Ectodermal cell (in vitro differentiated cells): Measurements from ENCODE around the gene SSH2.

Source experiments
- H3K27ac ChIP-seq: 2 replicates; pipeline ENCODE4 v1.7.0; 2013; ENCODE audit warnings: mild to moderate bottlenecking, low read depth, low read length; ENCODE audit not compliant: insufficient read depth, poor library complexity, severe bottlenecking
- H3K27me3 ChIP-seq: 2 replicates; pipeline ENCODE4 v1.7.0; 2013; ENCODE audit warnings: mild to moderate bottlenecking, low read length; ENCODE audit not compliant: insufficient read depth, control insufficient read depth, poor library complexity, severe bottlenecking
- H3K36me3 ChIP-seq: one replicate; pipeline ENCODE4 v1.7.0; 2013; ENCODE audit warnings: low read length; ENCODE audit not compliant: control insufficient read depth, insufficient read depth
- H3K4me1 ChIP-seq: one replicate; pipeline ENCODE4 v1.7.0; 2013; ENCODE audit warnings: low read length; ENCODE audit not compliant: control insufficient read depth, insufficient read depth
- H3K4me3 ChIP-seq: 2 replicates; pipeline ENCODE4 v1.7.0; 2013; ENCODE audit warnings: low read depth, low read length, control low read depth; ENCODE audit not compliant: insufficient read depth
- H3K9me3 ChIP-seq: 2 replicates; pipeline ENCODE4 v1.7.0; 2013; ENCODE audit warnings: mild to moderate bottlenecking, low read length, moderate library complexity; ENCODE audit not compliant: control insufficient read depth
- WGBS, 2 experiments: methylation state at CpG; one replicate each; pipeline ENCODE4 v1.1.7; 2013; ENCODE audit warnings: missing lambda C conversion rate in 2 of 2; 5-methylcytosine and 5-hydroxymethylcytosine counted together

SSH2 gene

DNA sequence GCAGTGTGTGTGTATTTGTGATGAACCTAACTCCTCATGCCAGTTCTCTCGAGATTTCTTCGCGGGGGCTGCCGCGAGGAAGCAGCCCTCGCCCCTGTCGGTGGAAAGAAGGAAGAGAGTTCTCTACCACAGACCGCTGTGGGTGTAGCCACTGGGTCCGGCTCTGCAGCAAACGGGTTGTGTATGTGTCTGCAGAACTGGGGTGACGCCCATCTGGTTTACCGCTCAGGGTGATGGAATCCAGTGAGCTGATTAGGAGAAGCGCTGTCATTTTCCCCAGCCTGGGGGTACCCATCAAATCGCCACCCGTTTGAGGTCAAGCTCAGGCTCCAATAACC lies 315.0 kb downstream of the SSH2 start:
- no peak overlapping the region for H3K27ac ChIP-seq
- no peaks in the 10 kb centered on the region for H3K36me3 ChIP-seq
- peaks cover 28% of the 10 kb centered on the region for H3K4me1 ChIP-seq
- 70 to 72% methylated on average over 15 of the region's 15 CpGs for WGBS, 2 experiments
- H3K4me3 ChIP-seq = peak overlapping the region; percentile 29
- peaks cover 69% of the 10 kb centered on the region for H3K27me3 ChIP-seq
- no peaks in the 10 kb centered on the region for H3K9me3 ChIP-seq

DNA sequence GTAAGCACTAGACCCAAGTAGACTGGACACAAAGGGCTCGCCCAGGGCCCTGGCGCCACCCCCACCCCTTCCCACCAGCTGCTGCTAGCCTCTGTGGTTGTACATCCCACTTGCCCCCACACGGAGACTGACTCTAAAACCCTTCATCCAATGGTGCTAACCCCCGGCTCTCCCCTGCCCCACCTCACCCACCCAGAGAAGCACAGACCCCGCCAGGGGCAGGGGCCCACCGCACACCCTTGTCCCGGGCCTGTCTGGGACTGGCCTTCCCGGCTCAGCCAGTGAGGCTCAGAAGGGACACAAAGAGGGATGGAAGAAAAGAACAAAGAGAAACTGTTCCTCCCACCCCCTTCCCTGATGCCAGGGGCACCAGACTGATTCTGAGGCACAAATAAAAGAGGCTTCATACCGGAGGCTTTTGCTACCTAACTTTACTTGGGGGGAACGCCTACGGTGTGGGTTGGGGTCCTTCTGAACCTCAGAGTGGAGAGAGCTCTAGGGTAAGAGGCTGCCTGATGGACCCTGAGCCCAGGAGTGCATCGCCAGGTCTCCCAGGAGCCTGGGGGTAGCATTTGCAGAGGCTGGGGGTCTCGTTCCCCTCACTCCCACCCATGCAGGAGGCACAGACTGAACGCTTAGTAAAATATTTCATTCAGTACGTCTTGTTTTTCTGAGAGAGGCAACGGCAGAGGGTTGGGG lies 315.5 kb downstream of the SSH2 start:
- H3K27ac ChIP-seq = no peak overlapping the region
- H3K4me1 ChIP-seq = peaks cover 28% of the 10 kb centered on the region
- no peaks in the 10 kb centered on the region for H3K36me3 ChIP-seq
- H3K4me3 ChIP-seq = no peak overlapping the region
- peaks cover 69% of the 10 kb centered on the region for H3K27me3 ChIP-seq
- H3K9me3 ChIP-seq = no peaks in the 10 kb centered on the region
- 72 to 73% methylated on average over 15 to 16 of the region's 16 CpGs for WGBS, 2 experiments

DNA sequence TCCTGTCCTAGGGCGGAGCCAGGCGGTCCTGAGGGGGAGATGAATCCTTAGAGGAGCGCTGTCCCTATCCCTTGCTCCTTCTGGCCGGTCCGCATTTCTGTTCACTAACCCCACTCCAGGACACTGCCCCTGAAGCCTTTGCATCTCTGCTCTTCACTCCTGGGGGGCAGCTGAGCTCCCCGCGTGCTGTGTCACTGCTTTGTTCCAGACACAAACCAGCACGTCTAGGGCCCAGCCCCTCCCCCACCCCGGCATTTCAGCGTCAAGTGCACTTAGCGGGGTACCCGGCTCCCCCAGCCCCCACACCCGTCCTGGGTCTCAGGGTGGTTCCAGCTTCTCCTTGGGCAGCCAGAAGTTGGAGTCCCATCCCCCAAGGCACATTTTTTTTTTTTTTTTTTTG lies 316.2 kb downstream of the SSH2 start:
- WGBS, 2 experiments = 40 to 41% methylated on average over 13 of the region's 13 CpGs
- H3K36me3 ChIP-seq = no peaks in the 10 kb centered on the region
- peaks cover 62% of the 10 kb centered on the region for H3K27me3 ChIP-seq
- H3K4me3 ChIP-seq = no peak overlapping the region
- H3K4me1 ChIP-seq = peaks cover 28% of the 10 kb centered on the region
- H3K9me3 ChIP-seq = no peaks in the 10 kb centered on the region
- no peak overlapping the region for H3K27ac ChIP-seq

DNA sequence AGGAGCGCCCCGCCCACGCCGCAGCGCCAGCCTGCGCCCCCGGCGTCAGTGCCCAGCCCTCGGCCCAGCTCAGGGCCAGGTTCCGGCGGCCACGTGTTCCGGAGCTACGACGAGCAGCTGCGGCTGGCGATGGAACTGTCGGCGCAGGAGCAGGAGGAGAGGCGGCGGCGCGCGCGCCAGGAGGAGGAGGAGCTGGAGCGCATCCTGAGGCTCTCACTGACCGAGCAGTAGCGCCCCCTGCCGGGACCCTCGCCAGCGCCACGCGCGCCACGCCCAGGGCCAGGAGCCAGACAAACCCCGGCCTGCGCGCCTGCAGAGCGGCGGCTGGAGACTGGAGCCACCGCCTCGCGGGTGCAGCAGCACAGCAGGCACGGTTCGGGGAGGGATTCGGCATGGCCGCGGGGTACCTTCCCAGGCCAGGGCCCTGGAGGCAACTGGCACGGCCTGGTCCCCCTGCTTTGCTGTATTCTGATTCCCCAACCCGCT lies 316.6 kb downstream of the SSH2 start:
- Histone ChIP-seq H3K9me3 (no peaks in the 10 kb centered on the region), H3K27ac (no peak overlapping the region), H3K36me3 (no peaks in the 10 kb centered on the region), H3K27me3 (peaks cover 58% of the 10 kb centered on the region), H3K4me1 (peaks cover 28% of the 10 kb centered on the region), H3K4me3 (no peak overlapping the region)
- WGBS, 2 experiments = 6 to 7% methylated on average over 50 of the region's 50 CpGs

DNA sequence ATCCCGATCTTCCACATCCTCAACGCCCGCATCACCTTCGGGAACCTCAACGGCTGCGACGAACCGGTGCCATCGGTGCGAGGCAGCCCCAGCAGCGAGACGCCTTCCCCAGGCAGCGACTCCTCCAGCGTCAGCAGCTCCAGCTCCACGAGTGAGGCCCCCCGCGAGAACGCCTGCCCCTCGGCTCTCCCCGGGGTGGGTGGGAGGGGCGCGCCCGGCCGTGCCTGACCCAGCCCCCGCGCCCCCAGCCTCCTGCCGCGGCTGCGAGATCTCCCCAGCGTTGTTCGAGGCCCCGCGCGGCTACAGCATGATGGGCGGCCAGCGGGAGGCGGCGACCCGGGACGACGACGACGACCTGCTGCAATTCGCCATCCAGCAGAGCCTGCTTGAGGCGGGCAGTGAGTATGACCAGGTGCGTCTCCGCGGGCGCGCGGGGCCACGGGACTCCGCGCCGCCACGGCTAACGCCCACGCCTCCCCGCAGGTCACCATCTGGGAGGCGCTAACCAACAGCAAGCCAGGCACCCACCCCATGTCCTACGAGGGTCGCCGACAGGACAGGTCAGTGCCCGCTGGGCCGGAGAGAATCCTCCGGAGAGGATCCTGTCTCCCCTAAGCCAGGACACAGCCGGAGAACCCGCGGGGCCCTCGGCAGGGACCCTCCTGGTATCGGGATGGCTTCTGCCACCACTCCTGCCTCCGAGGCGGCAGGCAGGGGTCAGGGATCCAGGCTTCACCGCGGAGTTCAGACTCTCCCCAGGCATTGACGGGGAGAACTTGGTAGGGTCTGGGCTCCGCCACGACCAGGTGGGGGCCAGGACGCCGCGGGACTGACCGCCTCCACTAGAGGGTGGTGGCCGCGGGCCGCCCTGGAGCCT lies 317.4 kb downstream of the SSH2 start:
- Histone ChIP-seq H3K4me3 (no peak overlapping the region), H3K27me3 (peaks cover 50% of the 10 kb centered on the region), H3K4me1 (peaks cover 28% of the 10 kb centered on the region), H3K27ac (no peak overlapping the region), H3K36me3 (no peaks in the 10 kb centered on the region), H3K9me3 (no peaks in the 10 kb centered on the region)
- 92% methylated on average over 85 of the region's 85 CpGs for WGBS, 2 experiments

DNA sequence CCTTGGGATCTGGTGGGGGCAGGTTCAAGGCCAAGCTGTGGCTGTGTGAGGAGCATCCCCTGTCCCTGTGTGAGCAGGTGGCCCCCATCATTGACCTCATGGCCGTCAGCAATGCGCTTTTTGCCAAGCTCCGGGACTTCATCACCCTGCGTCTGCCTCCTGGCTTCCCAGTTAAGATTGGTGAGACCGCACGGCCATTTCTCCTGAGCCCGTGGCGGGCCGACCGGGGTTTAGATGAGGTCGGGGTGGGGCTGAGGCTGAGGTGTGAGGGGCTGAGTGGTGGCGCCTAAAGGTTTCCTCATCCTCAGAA lies 318.0 kb downstream of the SSH2 start:
- H3K27me3 ChIP-seq = peaks cover 44% of the 10 kb centered on the region
- peaks cover 22% of the 10 kb centered on the region for H3K4me1 ChIP-seq
- H3K36me3 ChIP-seq = no peaks in the 10 kb centered on the region
- no peaks in the 10 kb centered on the region for H3K9me3 ChIP-seq
- no peak overlapping the region for H3K4me3 ChIP-seq
- 96 to 97% methylated on average over 12 of the region's 12 CpGs for WGBS, 2 experiments
- no peak overlapping the region for H3K27ac ChIP-seq

DNA sequence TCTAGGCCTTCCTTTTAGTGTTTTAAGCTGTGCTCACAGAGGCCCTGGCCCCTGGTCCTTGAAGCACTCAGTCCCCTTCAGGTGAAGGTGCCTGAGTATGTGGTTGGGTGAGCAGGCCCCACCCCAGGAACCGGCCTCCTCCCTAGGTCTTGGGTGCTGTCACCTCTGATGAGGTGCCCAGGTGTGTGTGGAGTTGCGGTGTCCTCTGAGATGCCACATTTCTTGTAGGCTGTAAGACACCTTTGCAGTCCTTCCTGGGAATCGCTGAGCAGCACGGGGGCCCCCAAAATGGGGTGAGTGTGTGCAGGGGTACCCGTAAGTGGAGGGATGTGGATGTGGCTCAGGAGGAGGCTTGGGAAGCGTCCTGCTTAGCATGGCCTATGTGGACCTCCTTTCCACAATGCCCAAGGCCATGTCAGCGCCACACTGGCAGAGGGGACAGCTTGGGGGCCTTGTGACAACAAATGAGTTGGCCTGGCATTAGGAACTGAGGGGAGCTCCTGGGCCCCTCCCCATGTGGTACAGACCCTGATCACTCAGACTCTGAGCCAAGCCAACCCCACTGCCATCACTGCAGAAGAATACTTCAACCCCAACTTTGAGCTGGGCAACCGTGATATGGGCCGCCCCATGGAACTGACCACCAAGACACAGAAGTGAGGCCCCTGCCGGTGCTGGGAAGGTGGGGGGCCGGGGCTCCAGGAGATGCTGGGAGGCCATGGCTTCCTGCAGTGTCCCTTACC lies 318.5 kb downstream of the SSH2 start:
- Histone ChIP-seq H3K4me1 (peaks cover 17% of the 10 kb centered on the region), H3K4me3 (no peak overlapping the region), H3K27ac (no peak overlapping the region), H3K9me3 (no peaks in the 10 kb centered on the region), H3K36me3 (no peaks in the 10 kb centered on the region), H3K27me3 (peaks cover 39% of the 10 kb centered on the region)
- WGBS, 2 experiments = 95 to 96% methylated on average over 11 of the region's 11 CpGs

DNA sequence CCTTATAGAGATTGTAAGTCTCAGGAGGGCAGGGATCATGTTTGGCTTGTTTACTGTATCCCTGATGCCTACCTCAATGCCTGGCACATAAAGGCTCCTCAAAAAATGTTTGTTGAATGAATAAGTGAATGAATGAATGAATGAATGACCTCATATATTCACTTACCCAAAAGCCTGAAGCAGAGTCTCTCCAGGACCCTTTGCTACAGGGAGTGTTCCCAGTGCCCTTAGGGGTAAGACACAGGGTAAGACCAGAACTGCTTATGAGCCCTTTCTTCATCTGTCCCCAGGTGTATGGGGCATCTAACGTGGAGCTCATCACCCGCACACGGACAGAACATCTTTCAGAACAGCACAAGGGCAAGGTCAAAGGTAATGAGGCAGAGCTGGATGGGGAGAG lies 319.6 kb downstream of the SSH2 start:
- Histone ChIP-seq H3K27ac (no peak overlapping the region), H3K36me3 (no peaks in the 10 kb centered on the region), H3K27me3 (peaks cover 28% of the 10 kb centered on the region), H3K9me3 (no peaks in the 10 kb centered on the region), H3K4me3 (no peak overlapping the region), H3K4me1 (peaks cover 15% of the 10 kb centered on the region)
- 88 to 93% methylated on average over 3 of the region's 3 CpGs for whole genome bisulfite sequencing, 2 experiments

DNA sequence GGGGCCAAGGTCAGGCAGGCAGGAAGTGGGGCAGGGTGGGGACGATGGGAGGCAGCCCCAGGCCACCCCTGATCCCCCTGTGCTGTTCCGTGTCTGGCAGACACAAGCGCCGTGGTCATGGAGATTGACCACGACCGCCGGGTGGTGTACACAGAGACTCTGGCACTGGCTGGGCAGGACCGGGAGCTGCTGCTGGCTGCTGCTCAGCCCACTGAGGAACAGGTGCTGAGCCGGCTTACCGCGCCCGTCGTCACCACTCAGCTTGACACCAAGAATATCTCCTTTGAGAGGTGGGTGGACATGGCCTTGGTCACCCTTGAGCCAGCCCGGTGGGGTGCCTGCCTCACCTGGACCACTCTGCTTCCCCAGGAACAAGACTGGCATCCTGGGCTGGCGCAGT lies 321.0 kb downstream of the SSH2 start:
- Histone ChIP-seq H3K36me3 (no peaks in the 10 kb centered on the region), H3K9me3 (no peaks in the 10 kb centered on the region), H3K4me1 (peaks cover 5% of the 10 kb centered on the region), H3K27me3 (peaks cover 14% of the 10 kb centered on the region), H3K4me3 (no peak overlapping the region), H3K27ac (no peak overlapping the region)
- WGBS, 2 experiments = 92 to 95% methylated on average over 15 of the region's 15 CpGs

DNA sequence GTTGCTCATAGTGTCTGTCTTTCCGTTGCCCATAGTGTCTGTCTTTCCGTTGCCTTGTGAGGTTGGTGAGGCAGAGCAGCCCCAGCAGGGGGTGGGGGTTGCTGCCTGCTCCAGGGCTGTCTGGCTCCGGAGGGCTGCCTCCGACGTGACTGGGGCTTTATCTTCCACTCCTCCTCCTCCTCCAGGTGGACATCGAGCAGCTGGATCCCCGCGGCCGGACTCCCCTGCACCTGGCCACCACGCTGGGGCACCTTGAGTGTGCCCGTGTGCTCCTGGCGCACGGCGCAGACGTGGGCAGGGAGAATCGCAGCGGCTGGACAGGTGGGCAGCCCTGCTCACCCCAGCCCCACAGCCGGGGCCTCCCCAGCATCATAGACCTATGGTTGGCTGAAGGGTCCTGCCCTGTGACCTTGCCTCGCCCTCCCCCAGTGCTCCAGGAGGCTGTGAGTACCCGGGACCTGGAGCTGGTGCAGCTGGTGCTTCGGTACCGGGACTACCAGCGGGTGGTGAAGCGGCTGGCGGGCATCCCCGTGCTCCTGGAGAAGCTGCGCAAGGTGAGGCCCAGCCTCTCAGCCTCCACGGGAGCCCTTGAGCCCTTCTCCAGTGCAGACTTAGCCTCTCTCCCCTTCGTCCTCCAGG lies 322.4 kb downstream of the SSH2 start:
- no peaks in the 10 kb centered on the region for H3K4me1 ChIP-seq
- H3K4me3 ChIP-seq = no peak overlapping the region
- H3K27me3 ChIP-seq = peaks cover 2% of the 10 kb centered on the region
- WGBS, 2 experiments = 90% methylated on average over 29 of the region's 29 CpGs
- no peak overlapping the region for H3K27ac ChIP-seq
- H3K9me3 ChIP-seq = no peaks in the 10 kb centered on the region
- no peaks in the 10 kb centered on the region for H3K36me3 ChIP-seq
